HepG2 (cell line): ENCODE data around the gene ACADSB.

Experiments
- CTCF ChIP-seq: sonication (generic); formaldehyde crosslinking; IDR thresholded peaks from 2 replicates; pipeline ENCODE4 v1.5.0; 2020; ENCODE audit warnings: mild to moderate bottlenecking, missing genetic modification reagents, moderate library complexity
- JUNB ChIP-seq: sonication (generic); formaldehyde crosslinking; IDR thresholded peaks from 2 replicates; pipeline ENCODE4 v1.8.0; 2022; ENCODE audit warnings: missing genetic modification reagents, mild to moderate bottlenecking, borderline replicate concordance
- ZBTB33 ChIP-seq: sonication (generic); formaldehyde crosslinking; IDR thresholded peaks from 2 replicates; pipeline ENCODE4 v1.4.0; 2020; ENCODE audit warnings: missing genetic modification reagents
- ZBTB44 ChIP-seq: sonication (generic); formaldehyde crosslinking; IDR thresholded peaks from 2 replicates; pipeline ENCODE4 v1.4.0; 2020; ENCODE audit warnings: missing genetic modification reagents
- ZNF839 ChIP-seq: sonication (generic); formaldehyde crosslinking; IDR thresholded peaks from 2 replicates; pipeline ENCODE4 v1.4.0; 2020; ENCODE audit warnings: missing genetic modification reagents, mild to moderate bottlenecking, borderline replicate concordance

GRCh38 chr10:122997864-122998263, 10.9 kb upstream of the ACADSB start:
- TF ChIP-seq ZBTB33 (no peak), ZBTB44 (no peak), CTCF (CRISPR knock-in tag) (no peak), JUNB (CRISPR knock-in tag) (no peak), ZNF839 (CRISPR knock-in tag) (no peak)
